Measurements from ENCODE around the gene ECI1.

Gene ECI1

GRCh38 chr16:2287916-2288547, 36.6 kb upstream of the ECI1 start:
- no peaks in the 10 kb centered on the region for H3K27me3 ChIP-seq (ENCODE audit: low read depth, low read length)
- H3K4me3 ChIP-seq (ENCODE audit: low read depth in 1 of 2, low read length in 2 of 2) = no peak overlapping the region
- H3K9me3 ChIP-seq (ENCODE audit: control insufficient read depth in 1 of 2, low read length in 2 of 2) = no peaks in the 10 kb centered on the region
- H3K4me1 ChIP-seq (ENCODE audit: control insufficient read depth in 1 of 2, insufficient read depth in 2 of 2, low read length in 2 of 2) = no peaks in the 10 kb centered on the region
- H3K27ac ChIP-seq (ENCODE audit: low read length) = no peak overlapping the region
- H3K36me3 ChIP-seq (ENCODE audit: control insufficient read depth in 1 of 2, insufficient read depth in 2 of 2, low read length in 2 of 2) = peaks cover 0 to 73% of the 10 kb centered on the region in 2 donors

GRCh38 chr16:2286550-2286949, 35.2 kb upstream of the ECI1 start:
- Histone ChIP-seq H3K27ac (ENCODE audit: low read length) (no peak overlapping the region), H3K4me3 (ENCODE audit: low read depth in 1 of 2, low read length in 2 of 2) (no peak overlapping the region), H3K36me3 (ENCODE audit: control insufficient read depth in 1 of 2, insufficient read depth in 2 of 2, low read length in 2 of 2) (peaks cover 0 to 66% of the 10 kb centered on the region in 2 donors), H3K9me3 (ENCODE audit: control insufficient read depth in 1 of 2, low read length in 2 of 2) (no peaks in the 10 kb centered on the region), H3K4me1 (ENCODE audit: control insufficient read depth in 1 of 2, insufficient read depth in 2 of 2, low read length in 2 of 2) (no peaks in the 10 kb centered on the region), H3K27me3 (ENCODE audit: low read depth, low read length) (no peaks in the 10 kb centered on the region)

DNA sequence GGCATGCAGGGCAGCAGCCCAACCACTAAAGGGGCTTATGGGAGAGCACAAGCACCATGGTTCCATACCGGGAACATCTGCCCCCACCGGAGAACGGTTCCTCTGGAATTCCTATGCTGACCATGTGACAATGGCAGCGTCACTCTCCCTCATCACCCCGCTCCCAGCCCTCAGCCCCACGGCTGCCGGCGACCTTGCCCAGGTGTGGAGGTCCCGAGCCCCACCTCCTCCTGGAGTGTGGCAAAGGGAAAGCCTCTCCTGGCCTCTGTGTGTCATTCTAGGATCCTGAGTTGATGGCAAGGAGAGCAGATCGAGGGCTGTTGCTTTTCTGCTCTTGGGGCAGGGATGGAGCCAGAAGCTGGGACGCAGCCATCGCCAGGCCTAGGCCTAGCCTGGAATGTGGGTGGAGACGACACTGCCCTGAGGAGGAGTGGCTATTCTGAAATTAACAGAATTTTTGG, 34.4 kb upstream of the ECI1 start:
- H3K36me3 ChIP-seq (ENCODE audit: control insufficient read depth in 1 of 2, insufficient read depth in 2 of 2, low read length in 2 of 2) = peaks cover 0 to 69% of the 10 kb centered on the region in 2 donors
- no peaks in the 10 kb centered on the region for H3K9me3 ChIP-seq (ENCODE audit: control insufficient read depth in 1 of 2, low read length in 2 of 2)
- H3K27ac ChIP-seq (ENCODE audit: low read length) = no peak overlapping the region
- H3K4me3 ChIP-seq (ENCODE audit: low read depth in 1 of 2, low read length in 2 of 2) = no peak overlapping the region
- no peaks in the 10 kb centered on the region for H3K27me3 ChIP-seq (ENCODE audit: low read depth, low read length)
- no peaks in the 10 kb centered on the region for H3K4me1 ChIP-seq (ENCODE audit: control insufficient read depth in 1 of 2, insufficient read depth in 2 of 2, low read length in 2 of 2)

GRCh38 chr16:2284797-2285576, 33.6 kb upstream of the ECI1 start:
- Histone ChIP-seq H3K36me3 (ENCODE audit: control insufficient read depth in 1 of 2, insufficient read depth in 2 of 2, low read length in 2 of 2) (peaks cover 0 to 77% of the 10 kb centered on the region in 2 donors), H3K9me3 (ENCODE audit: control insufficient read depth in 1 of 2, low read length in 2 of 2) (no peaks in the 10 kb centered on the region), H3K27ac (ENCODE audit: low read length) (no peak overlapping the region), H3K4me3 (ENCODE audit: low read depth in 1 of 2, low read length in 2 of 2) (no peak overlapping the region), H3K27me3 (ENCODE audit: low read depth, low read length) (no peaks in the 10 kb centered on the region), H3K4me1 (ENCODE audit: control insufficient read depth in 1 of 2, insufficient read depth in 2 of 2, low read length in 2 of 2) (no peaks in the 10 kb centered on the region)

- no peak overlapping the region for H3K27ac ChIP-seq (ENCODE audit: low read length)
- H3K4me1 ChIP-seq (ENCODE audit: control insufficient read depth in 1 of 2, insufficient read depth in 2 of 2, low read length in 2 of 2) = no peaks in the 10 kb centered on the region
- H3K36me3 ChIP-seq (ENCODE audit: control insufficient read depth in 1 of 2, insufficient read depth in 2 of 2, low read length in 2 of 2) = peaks cover 0 to 77% of the 10 kb centered on the region in 2 donors
These were observed 32.8 kb upstream of the ECI1 start for GRCh38 chr16:2284001-2284770.

GRCh38 chr16:2282866-2283555, 31.6 kb upstream of the ECI1 start:
- no peaks in the 10 kb centered on the region for H3K27me3 ChIP-seq (ENCODE audit: low read depth, low read length)
- H3K36me3 ChIP-seq (ENCODE audit: control insufficient read depth in 1 of 2, insufficient read depth in 2 of 2, low read length in 2 of 2) = peaks cover 0 to 80% of the 10 kb centered on the region in 2 donors
- H3K27ac ChIP-seq (ENCODE audit: low read length) = no peak overlapping the region
- H3K9me3 ChIP-seq (ENCODE audit: control insufficient read depth in 1 of 2, low read length in 2 of 2) = no peaks in the 10 kb centered on the region
- no peak overlapping the region for H3K4me3 ChIP-seq (ENCODE audit: low read depth in 1 of 2, low read length in 2 of 2)
- no peaks in the 10 kb centered on the region for H3K4me1 ChIP-seq (ENCODE audit: control insufficient read depth in 1 of 2, insufficient read depth in 2 of 2, low read length in 2 of 2)

More at GRCh38 chr16:2284001-2284770, 32.8 kb upstream of the ECI1 start:
- Histone ChIP-seq H3K9me3 (ENCODE audit: control insufficient read depth in 1 of 2, low read length in 2 of 2) (no peaks in the 10 kb centered on the region), H3K4me3 (ENCODE audit: low read depth in 1 of 2, low read length in 2 of 2) (no peak overlapping the region), H3K27me3 (ENCODE audit: low read depth, low read length) (no peaks in the 10 kb centered on the region)

GRCh38 chr16:2282262-2282661, 30.9 kb upstream of the ECI1 start:
- no peaks in the 10 kb centered on the region for H3K9me3 ChIP-seq (ENCODE audit: control insufficient read depth in 1 of 2, low read length in 2 of 2)
- no peak overlapping the region for H3K4me3 ChIP-seq (ENCODE audit: low read depth in 1 of 2, low read length in 2 of 2)
- no peaks in the 10 kb centered on the region for H3K4me1 ChIP-seq (ENCODE audit: control insufficient read depth in 1 of 2, insufficient read depth in 2 of 2, low read length in 2 of 2)
- H3K27ac ChIP-seq (ENCODE audit: low read length) = no peak overlapping the region
- H3K36me3 ChIP-seq (ENCODE audit: control insufficient read depth in 1 of 2, insufficient read depth in 2 of 2, low read length in 2 of 2) = peaks cover 0 to 80% of the 10 kb centered on the region in 2 donors
- no peaks in the 10 kb centered on the region for H3K27me3 ChIP-seq (ENCODE audit: low read depth, low read length)

DNA sequence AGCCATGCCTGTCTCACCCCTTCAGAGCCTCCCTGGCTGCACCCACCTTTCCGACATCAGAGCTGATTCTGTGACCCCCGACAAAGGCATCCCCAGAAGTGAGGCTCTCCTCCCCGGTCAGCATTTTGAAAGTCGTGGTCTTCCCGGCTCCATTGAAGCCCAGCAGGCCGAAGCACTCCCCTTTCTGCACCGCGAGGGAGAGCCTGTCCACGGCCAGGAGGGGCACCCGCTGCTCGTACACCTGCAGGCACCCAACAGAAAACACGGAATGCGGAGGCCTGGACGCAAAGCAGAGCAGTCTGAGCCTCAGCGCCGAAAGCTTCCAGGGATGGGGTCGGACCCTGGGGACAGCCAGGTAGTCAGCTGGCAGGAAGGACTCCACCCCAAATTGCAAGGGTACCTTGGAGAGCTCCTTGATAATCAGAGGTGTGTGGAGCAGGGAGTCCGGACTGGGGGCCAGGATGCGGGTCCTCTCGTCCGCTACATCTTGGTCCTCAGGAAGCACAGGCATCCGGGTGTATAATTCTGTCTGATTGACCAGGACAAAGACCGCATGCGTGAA, 29.7 kb upstream of the ECI1 start:
- H3K36me3 ChIP-seq (ENCODE audit: control insufficient read depth in 1 of 2, insufficient read depth in 2 of 2, low read length in 2 of 2) = peaks cover 0 to 77% of the 10 kb centered on the region in 2 donors
- no peaks in the 10 kb centered on the region for H3K27me3 ChIP-seq (ENCODE audit: low read depth, low read length)
- H3K4me1 ChIP-seq (ENCODE audit: control insufficient read depth in 1 of 2, insufficient read depth in 2 of 2, low read length in 2 of 2) = no peaks in the 10 kb centered on the region
- no peaks in the 10 kb centered on the region for H3K9me3 ChIP-seq (ENCODE audit: control insufficient read depth in 1 of 2, low read length in 2 of 2)
- H3K4me3 ChIP-seq (ENCODE audit: low read depth in 1 of 2, low read length in 2 of 2) = no peak overlapping the region
- H3K27ac ChIP-seq (ENCODE audit: low read length) = no peak overlapping the region

DNA sequence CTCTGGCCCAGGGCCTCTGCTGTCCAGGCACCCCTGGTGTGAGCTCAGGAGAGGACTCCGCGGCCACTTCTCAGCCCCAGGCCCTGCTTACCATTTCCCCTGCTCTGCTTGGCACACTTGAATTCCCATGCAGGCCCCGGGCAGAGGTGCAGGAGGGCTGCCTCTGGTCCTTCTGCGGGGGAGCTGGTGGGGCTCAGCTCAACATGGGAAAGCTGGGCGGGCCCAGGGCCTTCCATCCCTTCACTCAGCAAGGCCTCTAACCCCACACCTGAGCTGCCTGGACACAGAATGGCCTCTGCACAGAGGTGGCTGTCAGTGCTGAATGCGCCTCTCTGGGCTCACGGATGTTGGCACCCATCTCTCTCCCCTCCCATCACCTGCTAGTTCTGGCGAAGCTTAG, 29.1 kb upstream of the ECI1 start:
- Histone ChIP-seq H3K36me3 (ENCODE audit: control insufficient read depth in 1 of 2, insufficient read depth in 2 of 2, low read length in 2 of 2) (peaks cover 0 to 73% of the 10 kb centered on the region in 2 donors), H3K27ac (ENCODE audit: low read length) (no peak overlapping the region), H3K4me1 (ENCODE audit: control insufficient read depth in 1 of 2, insufficient read depth in 2 of 2, low read length in 2 of 2) (no peaks in the 10 kb centered on the region)

GRCh38 chr16:2278956-2279800, 27.8 kb upstream of the ECI1 start:
- Histone ChIP-seq H3K36me3 (ENCODE audit: control insufficient read depth in 1 of 2, insufficient read depth in 2 of 2, low read length in 2 of 2) (peaks cover 0 to 61% of the 10 kb centered on the region in 2 donors), H3K9me3 (ENCODE audit: control insufficient read depth in 1 of 2, low read length in 2 of 2) (no peaks in the 10 kb centered on the region), H3K4me3 (ENCODE audit: low read depth in 1 of 2, low read length in 2 of 2) (no peak overlapping the region), H3K27ac (ENCODE audit: low read length) (no peak overlapping the region), H3K4me1 (ENCODE audit: control insufficient read depth in 1 of 2, insufficient read depth in 2 of 2, low read length in 2 of 2) (no peaks in the 10 kb centered on the region), H3K27me3 (ENCODE audit: low read depth, low read length) (no peaks in the 10 kb centered on the region)

More for the DNA sequence above, 29.1 kb upstream of the ECI1 start:
- no peak overlapping the region for H3K4me3 ChIP-seq (ENCODE audit: low read depth in 1 of 2, low read length in 2 of 2)
- no peaks in the 10 kb centered on the region for H3K9me3 ChIP-seq (ENCODE audit: control insufficient read depth in 1 of 2, low read length in 2 of 2)
- H3K27me3 ChIP-seq (ENCODE audit: low read depth, low read length) = no peaks in the 10 kb centered on the region
